Natural killer cell (primary cell): Measurements from ENCODE around the gene SCN5A. TPM values are rescaled to one million over a fixed set of nuclear protein-coding genes. Genes with fewer than 3 reads are reported as not detected.

Experiments used
- ATAC-seq, 3 donors: fragments of 150-1000 bp in 2 of 3; fragments of 200-7000 bp in 1 of 3; cut with Tn5 transposase; 1 replicate in 1 of 3; 2 replicates in 2 of 3; pipeline ENCODE4 v1.10.0; 2021; ENCODE audit warnings: mild to moderate bottlenecking in 2 of 3, moderate library complexity in 2 of 3
- DNase-seq, 2 donors: peaks; one replicate each; pipeline versions ENCODE4 v3.0.0 to v3.0.0-alpha.2; 2013 to 2021; ENCODE audit warnings: mixed read lengths in 1 of 2
- H3K27ac ChIP-seq: one replicate; pipeline ENCODE4 v1.5.1; 2013; ENCODE audit warnings: mild to moderate bottlenecking, low read length
- H3K27me3 ChIP-seq: one replicate; pipeline ENCODE4 v1.6.1; 2013; ENCODE audit warnings: low read length; ENCODE audit not compliant: control insufficient read depth, insufficient read depth
- H3K36me3 ChIP-seq: one replicate; pipeline ENCODE4 v1.6.1; 2013; ENCODE audit warnings: low read length; ENCODE audit not compliant: control insufficient read depth, insufficient read depth
- H3K4me1 ChIP-seq: one replicate; pipeline ENCODE4 v1.6.1; 2013; ENCODE audit warnings: low read length; ENCODE audit not compliant: control insufficient read depth, insufficient read depth
- H3K4me3 ChIP-seq: one replicate; pipeline ENCODE4 v1.5.1; 2013; ENCODE audit warnings: low read length
- H3K9me3 ChIP-seq: one replicate; pipeline ENCODE4 v1.6.1; 2013; ENCODE audit warnings: low read length; ENCODE audit not compliant: control insufficient read depth, insufficient read depth
- H3K27ac Mint-ChIP-seq, 2 donors: one replicate each; pipeline ENCODE4 v1.8.0; 2022; ENCODE audit warnings: mild to moderate bottlenecking in 2 of 2, mixed read lengths in 2 of 2, moderate library complexity in 1 of 2
- H3K27me3 Mint-ChIP-seq, 2 donors: one replicate each; pipeline ENCODE4 v1.8.0; 2022; ENCODE audit warnings: low read depth in 2 of 2, mixed read lengths in 2 of 2
- H3K36me3 Mint-ChIP-seq: one replicate; pipeline ENCODE4 v1.8.0; 2022; ENCODE audit warnings: mixed read lengths
- H3K4me1 Mint-ChIP-seq, 2 donors: one replicate each; pipeline ENCODE4 v1.8.0; 2022; ENCODE audit warnings: mixed read lengths in 2 of 2
- H3K4me3 Mint-ChIP-seq: one replicate; pipeline ENCODE4 v1.8.0; 2022; ENCODE audit warnings: mild to moderate bottlenecking, moderate library complexity, mixed read lengths
- H3K9me3 Mint-ChIP-seq, 2 donors: one replicate each; pipeline ENCODE4 v1.8.0; 2022; ENCODE audit warnings: mixed read lengths in 2 of 2
- CTCF ChIP-seq: fragments of 200-600 bp; IDR thresholded peaks from one replicate; pipeline ENCODE4 v1.8.0; 2022; ENCODE audit warnings: antibody characterized with exemption
- WGBS: methylation state at CpG from one replicate; pipeline ENCODE4 v1.1.7; 2013; ENCODE audit warnings: missing lambda C conversion rate; ENCODE audit not compliant: insufficient coverage; 5-methylcytosine and 5-hydroxymethylcytosine counted together
- intact Hi-C: fragments of 100-400 bp; cut with micrococcal nuclease; formaldehyde crosslinking; loops from one replicate; pipeline ENCODE4 v1.14.2; 2022
- total RNA-seq, 4 donors: library from RNA; stranded (reverse); fragments of 120-200 nt in 1 of 4; gene quantifications; one replicate each; pipeline versions ENCODE4 v1.2.3 to v1.2.4, GENCODE V29; 2013 to 2022

SCN5A gene
- total RNA-seq, 3 donors from 2014 or later (not counting 1 experiment from before 2014, with no cell fraction given) = 0.50 TPM; not detected in 2

GRCh38 chr3:38687321-38687720 lies 37.8 kb upstream of the SCN5A start:
- intact Hi-C loops = no loop called here

GRCh38 chr3:38684546-38684945 lies 35.1 kb upstream of the SCN5A start:
- no peak for ATAC-seq
- intact Hi-C loops = no loop called here
- H3K36me3 ChIP-seq = no peaks in the 10 kb centered on the region
- no peak overlapping the region for H3K4me3 Mint-ChIP-seq
- no peak overlapping the region for H3K27ac Mint-ChIP-seq
- no peak overlapping the region for H3K27ac ChIP-seq
- H3K4me3 ChIP-seq = no peak overlapping the region
- H3K4me1 Mint-ChIP-seq = no peaks in the 10 kb centered on the region
- TF ChIP-seq CTCF = no peak
- WGBS = 9% methylated on average over 3 of the region's 5 CpGs
- H3K4me1 ChIP-seq = no peaks in the 10 kb centered on the region
- peaks cover 8 to 29% of the 10 kb centered on the region in 2 donors for H3K27me3 Mint-ChIP-seq
- H3K36me3 Mint-ChIP-seq = no peaks in the 10 kb centered on the region
- no peaks in the 10 kb centered on the region for H3K9me3 Mint-ChIP-seq
- no peak for DNase-seq
- H3K27me3 ChIP-seq = no peaks in the 10 kb centered on the region
- H3K9me3 ChIP-seq = no peaks in the 10 kb centered on the region

More at GRCh38 chr3:38687321-38687720, 37.8 kb upstream of the SCN5A start:
- no peaks in the 10 kb centered on the region for H3K4me1 Mint-ChIP-seq
- H3K4me3 Mint-ChIP-seq = no peak overlapping the region
- H3K27ac ChIP-seq = no peak overlapping the region
- H3K27ac Mint-ChIP-seq = no peak overlapping the region
- H3K27me3 Mint-ChIP-seq = peaks cover 4 to 22% of the 10 kb centered on the region in 2 donors
- TF ChIP-seq CTCF = no peak
- ATAC-seq (no peak), DNase-seq (no peak)
- H3K36me3 Mint-ChIP-seq = no peaks in the 10 kb centered on the region
- no peaks in the 10 kb centered on the region for H3K36me3 ChIP-seq
- H3K9me3 Mint-ChIP-seq = no peaks in the 10 kb centered on the region
- WGBS = 45% methylated on average over 1 of the region's 2 CpGs
- no peaks in the 10 kb centered on the region for H3K4me1 ChIP-seq
- H3K27me3 ChIP-seq = no peaks in the 10 kb centered on the region
- H3K4me3 ChIP-seq = no peak overlapping the region
- H3K9me3 ChIP-seq = no peaks in the 10 kb centered on the region

- no peaks in the 10 kb centered on the region for H3K36me3 Mint-ChIP-seq
- intact Hi-C loops = no loop called here
- H3K27ac Mint-ChIP-seq = no peak overlapping the region
- H3K4me3 ChIP-seq = no peak overlapping the region
- ATAC-seq = no peak
- no peak overlapping the region for H3K27ac ChIP-seq
- H3K9me3 ChIP-seq = no peaks in the 10 kb centered on the region
- H3K4me1 ChIP-seq = no peaks in the 10 kb centered on the region
- H3K4me3 Mint-ChIP-seq = no peak overlapping the region
- 79% methylated on average over 3 of the region's 4 CpGs for WGBS
- no peaks in the 10 kb centered on the region for H3K9me3 Mint-ChIP-seq
- DNase-seq = no peak
- no peak for TF ChIP-seq CTCF
- peaks cover 6 to 20% of the 10 kb centered on the region in 2 donors for H3K27me3 Mint-ChIP-seq
- H3K36me3 ChIP-seq = no peaks in the 10 kb centered on the region
- H3K4me1 Mint-ChIP-seq = no peaks in the 10 kb centered on the region
- H3K27me3 ChIP-seq = no peaks in the 10 kb centered on the region
These were observed 20.2 kb upstream of the SCN5A start for GRCh38 chr3:38669668-38670067.

GRCh38 chr3:38662544-38662943 lies 13.1 kb upstream of the SCN5A start:
- H3K9me3 Mint-ChIP-seq = peaks cover 3 to 4% of the 10 kb centered on the region in 2 donors
- peaks cover 8% of the 10 kb centered on the region for H3K36me3 Mint-ChIP-seq
- ATAC-seq = no peak
- peaks cover 8 to 21% of the 10 kb centered on the region in 2 donors for H3K27me3 Mint-ChIP-seq
- H3K27ac Mint-ChIP-seq = no peak overlapping the region
- H3K4me1 ChIP-seq = no peaks in the 10 kb centered on the region
- intact Hi-C loops = no loop called here
- peak in 1 of 2 donors; percentile 10 for DNase-seq
- no peaks in the 10 kb centered on the region for H3K27me3 ChIP-seq
- no peak for TF ChIP-seq CTCF
- H3K9me3 ChIP-seq = peaks cover 12% of the 10 kb centered on the region
- no peak overlapping the region for H3K27ac ChIP-seq
- H3K4me1 Mint-ChIP-seq = no peaks in the 10 kb centered on the region
- H3K4me3 ChIP-seq = no peak overlapping the region
- no peaks in the 10 kb centered on the region for H3K36me3 ChIP-seq
- H3K4me3 Mint-ChIP-seq = no peak overlapping the region
- WGBS = 75% methylated on average over 4 of the region's 4 CpGs
